ENCODE measurements around the gene SLC35B2.

SLC35B2 gene

DNA sequence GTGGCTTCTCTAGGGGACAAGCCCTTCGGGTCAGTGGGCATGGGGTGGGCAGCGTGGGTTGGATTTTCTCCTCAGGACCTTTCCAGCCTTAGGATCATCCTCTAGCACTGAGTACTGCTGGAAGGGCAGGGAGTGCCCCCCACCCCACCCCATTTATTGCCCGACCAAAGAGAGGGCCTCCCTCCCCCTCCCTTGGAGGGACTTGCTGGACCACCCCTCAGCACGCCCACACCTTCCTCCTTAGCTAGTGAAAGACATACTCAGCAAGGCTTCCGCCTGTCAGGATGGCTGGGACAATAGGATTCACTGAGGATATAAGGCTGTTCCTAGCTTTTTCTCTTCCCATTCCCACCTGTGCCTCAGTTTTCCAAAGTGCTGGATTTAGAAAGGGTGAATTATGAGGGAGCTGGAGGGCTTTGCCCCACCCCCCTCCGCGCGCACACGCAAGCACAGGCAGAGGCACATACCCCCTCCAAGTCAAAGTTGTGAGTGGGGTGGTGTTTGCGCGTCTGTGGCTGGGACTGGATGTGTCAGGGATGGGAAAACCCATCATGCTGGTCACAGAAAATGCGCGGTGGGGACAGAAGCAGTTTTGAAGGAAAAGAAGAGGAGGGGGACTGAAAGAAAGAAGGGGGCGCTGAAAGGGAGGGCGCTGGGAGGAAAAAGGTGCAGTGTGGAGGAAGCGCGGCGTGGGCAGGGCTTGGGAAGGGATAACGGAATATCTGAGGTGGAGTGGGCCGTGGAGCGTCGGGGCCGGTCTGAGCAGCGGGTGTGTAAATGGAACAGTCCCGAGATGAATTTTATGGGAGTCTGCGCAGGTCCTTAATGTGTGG, 34.6 kb downstream of the SLC35B2 start:
- TF ChIP-seq, protein P1, sequence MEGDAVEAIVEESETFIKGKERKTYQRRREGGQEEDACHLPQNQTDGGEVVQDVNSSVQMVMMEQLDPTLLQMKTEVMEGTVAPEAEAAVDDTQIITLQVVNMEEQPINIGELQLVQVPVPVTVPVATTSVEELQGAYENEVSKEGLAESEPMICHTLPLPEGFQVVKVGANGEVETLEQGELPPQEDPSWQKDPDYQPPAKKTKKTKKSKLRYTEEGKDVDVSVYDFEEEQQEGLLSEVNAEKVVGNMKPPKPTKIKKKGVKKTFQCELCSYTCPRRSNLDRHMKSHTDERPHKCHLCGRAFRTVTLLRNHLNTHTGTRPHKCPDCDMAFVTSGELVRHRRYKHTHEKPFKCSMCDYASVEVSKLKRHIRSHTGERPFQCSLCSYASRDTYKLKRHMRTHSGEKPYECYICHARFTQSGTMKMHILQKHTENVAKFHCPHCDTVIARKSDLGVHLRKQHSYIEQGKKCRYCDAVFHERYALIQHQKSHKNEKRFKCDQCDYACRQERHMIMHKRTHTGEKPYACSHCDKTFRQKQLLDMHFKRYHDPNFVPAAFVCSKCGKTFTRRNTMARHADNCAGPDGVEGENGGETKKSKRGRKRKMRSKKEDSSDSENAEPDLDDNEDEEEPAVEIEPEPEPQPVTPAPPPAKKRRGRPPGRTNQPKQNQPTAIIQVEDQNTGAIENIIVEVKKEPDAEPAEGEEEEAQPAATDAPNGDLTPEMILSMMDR (conservative IDR thresholded peaks at IDR 0.05; ENCODE audit: low read depth, low read length), result no peak
- peak overlapping the region; percentile 57 for H3K4me3 ChIP-seq (ENCODE audit: low read depth, low read length)
- DNase-seq (ENCODE audit: low read depth), result no peak

DNA sequence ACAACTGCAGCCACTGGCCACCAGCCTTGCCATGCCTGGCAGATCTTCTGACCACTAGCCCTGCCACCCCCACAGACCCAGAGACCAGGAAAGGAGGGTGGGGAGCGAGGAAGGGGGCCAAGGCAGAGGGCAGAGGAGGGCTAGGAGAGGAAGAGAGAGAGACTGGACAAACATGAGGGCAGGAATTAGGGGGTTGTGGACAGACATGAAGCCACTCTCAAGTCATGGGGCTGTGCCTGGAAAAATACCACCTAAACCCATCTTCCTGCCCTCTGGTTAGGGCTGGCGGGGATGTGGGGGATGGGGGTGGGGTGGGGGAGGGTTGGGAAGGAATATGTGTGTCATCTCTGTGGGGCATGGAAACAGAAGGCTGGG, 35.4 kb downstream of the SLC35B2 start:
- DNase-seq (ENCODE audit: low read depth), result no peak
- TF ChIP-seq, protein P1 (conservative IDR thresholded peaks at IDR 0.05; ENCODE audit: low read depth, low read length), result no peak
- H3K4me3 ChIP-seq (ENCODE audit: low read depth, low read length), result no peak overlapping the region

DNA sequence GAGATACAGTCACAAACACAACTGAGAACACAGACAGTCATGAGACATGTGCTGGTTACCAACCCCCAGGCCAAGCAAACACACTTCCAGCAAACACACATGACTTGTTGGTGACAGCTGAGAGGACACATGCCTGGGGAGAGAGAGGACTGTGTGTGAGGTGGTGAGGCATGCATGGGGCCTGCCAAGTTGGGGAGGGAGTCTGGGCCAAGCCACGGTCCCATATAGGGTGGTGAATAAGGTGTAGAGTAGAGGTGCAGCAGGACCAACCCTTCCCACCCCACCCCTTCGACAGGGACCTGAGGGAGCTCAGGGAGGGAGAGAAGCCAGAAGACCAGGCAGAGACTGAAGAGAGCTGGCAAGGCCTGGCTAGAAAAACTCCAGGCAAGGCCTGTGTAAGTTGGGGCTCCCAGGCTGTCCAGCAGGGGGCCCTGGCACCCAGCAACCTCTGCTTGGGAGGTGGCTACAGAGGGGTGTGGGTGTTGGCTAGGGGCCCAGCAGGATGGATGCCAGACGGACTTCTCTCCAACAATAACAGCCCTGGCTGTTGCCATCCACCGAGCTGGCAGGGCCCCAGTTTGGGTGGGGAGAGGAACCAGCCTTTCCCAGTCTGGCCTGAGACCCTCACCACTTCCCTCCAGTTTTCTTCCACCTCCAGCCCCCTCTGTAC, 35.9 kb downstream of the SLC35B2 start:
- DNase-seq (ENCODE audit: low read depth), result peak; percentile 79
- TF ChIP-seq, protein P1 (conservative IDR thresholded peaks at IDR 0.05; ENCODE audit: low read depth, low read length), result peak; percentile 83
- H3K4me3 ChIP-seq (ENCODE audit: low read depth, low read length), result no peak overlapping the region

- H3K4me3 ChIP-seq (ENCODE audit: low read depth, low read length), result no peak overlapping the region
- no peak for DNase-seq (ENCODE audit: low read depth)
- TF ChIP-seq, protein P1 (conservative IDR thresholded peaks at IDR 0.05; ENCODE audit: low read depth, low read length), result no peak
Observed at GRCh38 chr6:44220913-44221290, 36.4 kb downstream of the SLC35B2 start.

GRCh38 chr6:44219815-44220784, 37.2 kb downstream of the SLC35B2 start:
- DNase-seq (ENCODE audit: low read depth), result no peak
- TF ChIP-seq, protein P1 (conservative IDR thresholded peaks at IDR 0.05; ENCODE audit: low read depth, low read length), result no peak
- no peak overlapping the region for H3K4me3 ChIP-seq (ENCODE audit: low read depth, low read length)

- peak; percentile 82 for DNase-seq (ENCODE audit: low read depth)
Observed at GRCh38 chr6:44219053-44219814, 38.1 kb downstream of the SLC35B2 start.

More at GRCh38 chr6:44219053-44219814, 38.1 kb downstream of the SLC35B2 start:
- peak overlapping the region; percentile 57 for H3K4me3 ChIP-seq (ENCODE audit: low read depth, low read length)
- TF ChIP-seq, protein P1 (conservative IDR thresholded peaks at IDR 0.05; ENCODE audit: low read depth, low read length), result no peak

All from choroid plexus epithelial cell (primary cell).